ENCODE measurements around the gene NR2F1. TPM values are rescaled to one million over a fixed set of nuclear protein-coding genes. Genes with fewer than 3 reads are reported as not detected.
"Not testable (repeated sequence)": the region's sequence is repeated elsewhere in the genome, so short reads cannot be mapped to it uniquely, and the experiment has no call there.

Gene NR2F1
- total and polyA plus RNA-seq, 2 donors (not counting 3 experiments of a cell fraction or from before 2014, with no cell fraction given) = 21.5 to 38.7 TPM

DNA sequence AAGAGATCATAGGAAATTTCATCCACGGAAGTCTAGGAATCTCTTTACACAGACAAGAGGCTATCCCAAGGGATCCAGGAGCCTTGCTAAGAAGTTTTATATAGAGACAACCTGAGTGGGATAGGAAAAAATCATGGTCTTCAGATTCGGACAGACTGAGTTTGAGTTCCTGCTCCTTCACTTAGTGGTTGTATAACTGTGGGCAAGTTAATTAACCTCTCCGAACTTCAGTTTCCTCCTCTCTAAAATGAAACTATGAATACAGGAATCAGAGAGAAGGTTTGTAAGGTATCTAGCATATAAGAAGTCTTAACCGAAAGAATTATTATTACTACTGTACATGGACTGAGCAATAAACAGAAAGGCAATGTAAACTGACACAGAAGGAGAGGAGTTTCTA is 37.1 kb upstream of the NR2F1 start:
- CTCF ChIA-PET = no interaction called here
- TF ChIP-seq JUN (IDR thresholded peaks at IDR 0.05; ENCODE audit: borderline replicate concordance, insufficient read depth, insufficient read length, low read depth) (no peak), MYC (IDR thresholded peaks at IDR 0.05; ENCODE audit: low read depth, low read length) (no peak), POLR2AphosphoS5 (IDR thresholded peaks at IDR 0.05; ENCODE audit: insufficient read depth, low read depth, low read length) (no peak)
- TF ChIP-seq, protein P1, sequence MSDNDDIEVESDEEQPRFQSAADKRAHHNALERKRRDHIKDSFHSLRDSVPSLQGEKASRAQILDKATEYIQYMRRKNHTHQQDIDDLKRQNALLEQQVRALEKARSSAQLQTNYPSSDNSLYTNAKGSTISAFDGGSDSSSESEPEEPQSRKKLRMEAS (IDR thresholded peaks at IDR 0.05; ENCODE audit: insufficient read depth, insufficient read length) = no peak
- TF ChIP-seq, protein P2, sequence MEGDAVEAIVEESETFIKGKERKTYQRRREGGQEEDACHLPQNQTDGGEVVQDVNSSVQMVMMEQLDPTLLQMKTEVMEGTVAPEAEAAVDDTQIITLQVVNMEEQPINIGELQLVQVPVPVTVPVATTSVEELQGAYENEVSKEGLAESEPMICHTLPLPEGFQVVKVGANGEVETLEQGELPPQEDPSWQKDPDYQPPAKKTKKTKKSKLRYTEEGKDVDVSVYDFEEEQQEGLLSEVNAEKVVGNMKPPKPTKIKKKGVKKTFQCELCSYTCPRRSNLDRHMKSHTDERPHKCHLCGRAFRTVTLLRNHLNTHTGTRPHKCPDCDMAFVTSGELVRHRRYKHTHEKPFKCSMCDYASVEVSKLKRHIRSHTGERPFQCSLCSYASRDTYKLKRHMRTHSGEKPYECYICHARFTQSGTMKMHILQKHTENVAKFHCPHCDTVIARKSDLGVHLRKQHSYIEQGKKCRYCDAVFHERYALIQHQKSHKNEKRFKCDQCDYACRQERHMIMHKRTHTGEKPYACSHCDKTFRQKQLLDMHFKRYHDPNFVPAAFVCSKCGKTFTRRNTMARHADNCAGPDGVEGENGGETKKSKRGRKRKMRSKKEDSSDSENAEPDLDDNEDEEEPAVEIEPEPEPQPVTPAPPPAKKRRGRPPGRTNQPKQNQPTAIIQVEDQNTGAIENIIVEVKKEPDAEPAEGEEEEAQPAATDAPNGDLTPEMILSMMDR (IDR thresholded peaks at IDR 0.05; ENCODE audit: extremely low read depth in 1 of 2, insufficient read depth in 1 of 2, low read depth in 1 of 2, low read length in 2 of 2) = no peak
- H3K9me3 ChIP-seq (replicated peaks; ENCODE audit: control insufficient read depth, insufficient read depth, low read length) = no peaks in the 10 kb centered on the region
- no peaks in the 10 kb centered on the region for H3K4me1 ChIP-seq (ENCODE audit: control insufficient read depth, extremely low read depth, insufficient read depth, low read length)
- intact Hi-C loops (cut with micrococcal nuclease) = no loop called here
- no peak for FAIRE-seq
- POLR2A ChIA-PET = no interaction called here
- peaks cover 0 to 2% of the 10 kb centered on the region in 2 experiments for H3K36me3 ChIP-seq (ENCODE audit: control insufficient read depth in 2 of 2, extremely low read depth in 1 of 2, insufficient read depth in 2 of 2, low read length in 2 of 2)
- H4K20me1 ChIP-seq (replicated peaks; ENCODE audit: control insufficient read depth, extremely low read depth, insufficient read depth, low read length) = no peaks in the 10 kb centered on the region
- no peak overlapping the region for H3K9ac ChIP-seq (replicated peaks; ENCODE audit: extremely low read depth, insufficient read depth, low read length)
- H3K9me1 ChIP-seq (replicated peaks; ENCODE audit: control insufficient read depth, extremely low read depth, insufficient read depth, low read length) = no peaks in the 10 kb centered on the region
- no peak for DNase-seq (ENCODE audit: low read depth, low spot score)
- no peaks in the 10 kb centered on the region for H3K27me3 ChIP-seq (ENCODE audit: control insufficient read depth in 2 of 2, insufficient read depth in 2 of 2, low read length in 2 of 2)
- no TSS peak for BruUV-seq (replicated peaks)
- no peak overlapping the region for H3K4me2 ChIP-seq (ENCODE audit: insufficient read depth, low read length)
- no peak overlapping the region for H3K27ac ChIP-seq (ENCODE audit: insufficient read depth, low read depth, low read length)
- H3K4me3 ChIP-seq (replicated peaks in 1 of 3; ENCODE audit: insufficient read depth in 1 of 3, low read depth in 1 of 3, low read length in 3 of 3) = no peak overlapping the region
- no peaks in the 10 kb centered on the region for H3K79me2 ChIP-seq (ENCODE audit: control insufficient read depth, insufficient read depth, low read length)
- dilution Hi-C loops (cut with MboI; ENCODE audit: extremely low pct_ligation_motif_present, low sequenced_read_pairs) = no loop called here
- H2AFZ ChIP-seq (ENCODE audit: low read depth, low read length) = no peak overlapping the region

DNA sequence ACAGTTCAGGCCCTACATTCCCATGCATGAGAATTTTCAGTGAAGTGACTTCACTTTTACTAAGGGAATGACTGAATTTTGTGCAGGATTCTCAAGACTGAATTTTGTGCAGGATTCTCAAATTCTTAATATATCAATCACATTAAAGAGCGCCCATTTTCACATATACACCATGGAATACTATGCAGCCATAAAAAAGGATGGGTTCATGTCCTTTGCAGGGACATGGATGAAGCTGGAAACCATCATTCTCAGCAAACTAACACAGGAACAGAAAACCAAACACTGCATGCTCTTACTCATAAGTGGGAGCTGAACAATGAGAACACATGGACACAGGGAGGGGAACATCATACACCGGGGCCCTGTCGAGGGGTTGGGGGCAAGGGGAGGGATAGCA is 33.4 kb upstream of the NR2F1 start:
- BruUV-seq (replicated peaks); H4K20me1 ChIP-seq (replicated peaks; ENCODE audit: control insufficient read depth, extremely low read depth, insufficient read depth, low read length); H2AFZ ChIP-seq (ENCODE audit: low read depth, low read length); CTCF ChIA-PET; dilution Hi-C loops (cut with MboI; ENCODE audit: extremely low pct_ligation_motif_present, low sequenced_read_pairs); POLR2A ChIA-PET; intact Hi-C loops (cut with micrococcal nuclease); H3K27me3 ChIP-seq (ENCODE audit: control insufficient read depth in 2 of 2, insufficient read depth in 2 of 2, low read length in 2 of 2); H3K9ac ChIP-seq (replicated peaks; ENCODE audit: extremely low read depth, insufficient read depth, low read length); H3K36me3 ChIP-seq (ENCODE audit: control insufficient read depth in 2 of 2, extremely low read depth in 1 of 2, insufficient read depth in 2 of 2, low read length in 2 of 2); H3K27ac ChIP-seq (ENCODE audit: insufficient read depth, low read depth, low read length); H3K4me2 ChIP-seq (ENCODE audit: insufficient read depth, low read length); H3K4me1 ChIP-seq (ENCODE audit: control insufficient read depth, extremely low read depth, insufficient read depth, low read length); H3K79me2 ChIP-seq (ENCODE audit: control insufficient read depth, insufficient read depth, low read length); H3K9me1 ChIP-seq (replicated peaks; ENCODE audit: control insufficient read depth, extremely low read depth, insufficient read depth, low read length); H3K9me3 ChIP-seq (replicated peaks; ENCODE audit: control insufficient read depth, insufficient read depth, low read length); FAIRE-seq; DNase-seq (ENCODE audit: low read depth, low spot score); H3K4me3 ChIP-seq (replicated peaks in 1 of 3; ENCODE audit: insufficient read depth in 1 of 3, low read depth in 1 of 3, low read length in 3 of 3): not testable (repeated sequence)
